K562 (cell line): Measurements from ENCODE around the gene PRPSAP1. TPM values are rescaled to one million over a fixed set of nuclear protein-coding genes. Genes with fewer than 3 reads are reported as not detected.

ENCODE experiments used
- BCL6 ChIP-seq: fragments of 250-450 bp; sonication (Bioruptor Pico); IDR thresholded peaks from 2 replicates; pipeline ENCODE4 v1.4.0; 2020
- CBFA2T3 ChIP-seq: fragments of 450-650 bp; IDR thresholded peaks from 2 replicates; pipeline ENCODE4 v1.6.1; 2017
- CBFB ChIP-seq: sonication (generic); formaldehyde crosslinking; IDR thresholded peaks from 2 replicates; pipeline ENCODE4 v1.4.0; 2020; ENCODE audit warnings: mild to moderate bottlenecking, missing genetic modification reagents
- CBX1 ChIP-seq: sonication (generic); IDR thresholded peaks from 2 replicates; pipeline ENCODE4 v1.6.1; 2016; ENCODE audit warnings: antibody characterized with exemption, low read depth, mild to moderate bottlenecking
- CBX5 ChIP-seq: IDR thresholded peaks from 2 replicates; pipeline ENCODE4 v1.6.1; 2014; ENCODE audit warnings: low read depth, borderline replicate concordance
- COPS2 ChIP-seq: fragments of 450-650 bp; conservative IDR thresholded peaks from 2 replicates; pipeline ENCODE4 v1.6.1; 2016; ENCODE audit warnings: mild to moderate bottlenecking, moderate library complexity
- HNRNPK ChIP-seq: fragments of 200-400 bp; formaldehyde crosslinking; IDR thresholded peaks from one replicate; pipeline ENCODE4 v1.6.1; 2018; ENCODE audit warnings: mild to moderate bottlenecking, low read depth, low read length; ENCODE audit not compliant: poor library complexity, severe bottlenecking
- HNRNPL ChIP-seq: fragments of 200-400 bp; formaldehyde crosslinking; IDR thresholded peaks from 2 replicates; pipeline ENCODE4 v1.6.1; 2017; ENCODE audit warnings: low read depth, mild to moderate bottlenecking, low read length
- MYBL2 ChIP-seq, 2 experiments: fragments of 450-650 bp in 1 of 2; sonication (generic) in 1 of 2; formaldehyde crosslinking in 1 of 2; IDR thresholded peaks; 2 replicates each; pipeline versions ENCODE4 v1.6.1 to v1.8.1; 2017 to 2022; ENCODE audit warnings: borderline replicate concordance in 1 of 2, inconsistent platforms in 1 of 2, low read depth in 1 of 2, mild to moderate bottlenecking in 1 of 2, missing genetic modification reagents in 1 of 2, moderate library complexity in 1 of 2
- RHOXF2B ChIP-seq: fragments of 250-450 bp; sonication (Bioruptor Pico); conservative IDR thresholded peaks from 2 replicates; pipeline ENCODE4 v1.5.1; 2021
- SNIP1 ChIP-seq: fragments of 450-650 bp; IDR thresholded peaks from 2 replicates; pipeline ENCODE4 v1.7.1; 2017; ENCODE audit warnings: low read depth, mild to moderate bottlenecking
- TRIM24 ChIP-seq, 2 experiments: fragments of 450-650 bp; IDR thresholded peaks; 2 replicates each; pipeline ENCODE4 v1.6.1; 2016
- ZBTB7A ChIP-seq: IDR thresholded peaks from 2 replicates; pipeline ENCODE4 v1.6.1; 2011; ENCODE audit warnings: low read depth, mild to moderate bottlenecking, low read length, moderate library complexity, borderline replicate concordance; ENCODE audit not compliant: control insufficient read depth
- ZNF197 ChIP-seq: fragments of 200-800 bp; sonication (Bioruptor generic); IDR thresholded peaks from 2 replicates; pipeline ENCODE4 v1.6.1; 2016; ENCODE audit warnings: low read depth, missing genetic modification characterization, missing compliant biosample characterization
- ZNF384 ChIP-seq: IDR thresholded peaks from 2 replicates; pipeline ENCODE4 v1.6.1; 2012; ENCODE audit warnings: low read depth, low read length, improper control_type of control experiment
- ZNF696 ChIP-seq: fragments of 250-450 bp; sonication (Bioruptor Pico); conservative IDR thresholded peaks from 2 replicates; pipeline ENCODE4 v1.4.0; 2020; ENCODE audit warnings: mild to moderate bottlenecking, moderate library complexity
- polyA plus RNA-seq, 8 experiments: library from polyadenylated mRNA; depleted of rRNA in 4 of 8; stranded (reverse) in 5 of 8; unstranded in 3 of 8; fragments of >200 nt; fragmentation: Nextera tagmentation in 2 of 8; fragmentation: Illumina TruSeq in 1 of 8; extraction: Ambion mirVana in 2 of 8; extraction: Trizol in 1 of 8; gene quantifications; 2 replicates each; pipeline versions ENCODE4 v1.2.1 to v1.2.3, GENCODE V29; 2011 to 2014; ENCODE audit warnings: inconsistent platforms in 1 of 8, missing spikeins in 1 of 8
- total RNA-seq, 7 experiments: library from RNA; depleted of rRNA in 6 of 7; stranded (reverse); fragments of >200 nt in 6 of 7; fragmentation: Illumina TruSeq in 2 of 7; extraction: Trizol in 2 of 7; gene quantifications; 2 replicates each; pipeline versions ENCODE4 v1.2.1 to v1.2.3, GENCODE V29; 2011 to 2021; ENCODE audit warnings: low replicate concordance in 1 of 7
- TF ChIP-seq, protein P1 (sequence below): conservative IDR thresholded peaks from 2 replicates; pipeline ENCODE4 v1.6.1; 2011; ENCODE audit warnings: low read depth, mild to moderate bottlenecking, low read length; ENCODE audit not compliant: control insufficient read depth
- TF ChIP-seq, protein P2 (sequence below): sonication (generic); formaldehyde crosslinking; IDR thresholded peaks from 2 replicates; pipeline ENCODE4 v1.8.1; 2023; ENCODE audit warnings: mild to moderate bottlenecking, missing genetic modification reagents
- TF ChIP-seq, protein P3 (sequence below), 2 experiments: fragments of 450-650 bp in 1 of 2; sonication (generic) in 1 of 2; formaldehyde crosslinking; conservative IDR thresholded peaks; 2 replicates each; pipeline versions ENCODE4 v1.4.0 to v1.8.1; 2020 to 2022; ENCODE audit warnings: mild to moderate bottlenecking in 1 of 2, missing genetic modification reagents in 1 of 2
- TF ChIP-seq, protein P4 (sequence below): sonication (generic); formaldehyde crosslinking; IDR thresholded peaks from 2 replicates; pipeline ENCODE4 v1.8.1; 2022; ENCODE audit warnings: missing genetic modification reagents
- TF ChIP-seq, protein P5 (sequence below): fragments of 450-650 bp; IDR thresholded peaks from 2 replicates; pipeline ENCODE4 v1.6.1; 2017; ENCODE audit warnings: mild to moderate bottlenecking, moderate library complexity

Gene PRPSAP1
- total and polyA plus RNA-seq, 9 of the 15 experiments (the other 6 are each of a cell fraction or from before 2014, with no cell fraction given) = 21.9 to 77.1 (median 40.8) TPM

DNA sequence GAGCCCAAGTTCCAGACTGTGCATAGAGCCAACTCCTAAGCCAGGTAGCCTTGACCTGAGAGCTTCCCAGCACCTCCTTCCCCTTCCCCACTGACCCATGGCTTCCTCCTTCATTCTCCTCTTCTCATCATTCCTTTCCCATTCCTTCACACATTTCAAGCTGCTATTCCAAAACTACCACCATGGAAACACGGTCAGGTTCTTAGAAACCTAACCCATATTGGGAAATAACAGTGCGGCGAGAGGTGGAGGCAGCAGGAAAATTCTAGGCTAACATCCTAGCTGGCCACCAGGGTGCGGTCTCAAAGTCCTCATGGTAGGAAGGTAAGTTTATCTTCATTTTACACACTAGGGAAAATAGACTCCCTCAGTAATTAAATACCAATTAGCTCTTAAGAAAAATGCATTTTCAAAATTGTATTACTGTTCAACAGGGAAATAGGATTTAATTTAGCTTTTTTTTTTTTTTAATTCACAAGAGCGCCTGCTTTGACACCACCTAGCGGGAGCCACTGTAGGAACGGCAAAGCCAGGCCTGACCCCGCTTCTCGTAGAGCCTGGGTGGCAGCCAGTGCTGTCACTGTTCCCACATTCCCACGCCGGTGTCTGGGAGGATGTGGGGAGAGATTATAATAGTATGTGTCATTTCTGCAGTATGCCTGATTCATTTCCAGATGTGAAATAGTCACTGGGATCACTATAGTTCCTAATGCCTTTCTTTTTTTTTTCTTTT lies 16.7 kb upstream of the PRPSAP1 start (continued):
- TF ChIP-seq HNRNPK = no peak
- TF ChIP-seq, protein P1, sequence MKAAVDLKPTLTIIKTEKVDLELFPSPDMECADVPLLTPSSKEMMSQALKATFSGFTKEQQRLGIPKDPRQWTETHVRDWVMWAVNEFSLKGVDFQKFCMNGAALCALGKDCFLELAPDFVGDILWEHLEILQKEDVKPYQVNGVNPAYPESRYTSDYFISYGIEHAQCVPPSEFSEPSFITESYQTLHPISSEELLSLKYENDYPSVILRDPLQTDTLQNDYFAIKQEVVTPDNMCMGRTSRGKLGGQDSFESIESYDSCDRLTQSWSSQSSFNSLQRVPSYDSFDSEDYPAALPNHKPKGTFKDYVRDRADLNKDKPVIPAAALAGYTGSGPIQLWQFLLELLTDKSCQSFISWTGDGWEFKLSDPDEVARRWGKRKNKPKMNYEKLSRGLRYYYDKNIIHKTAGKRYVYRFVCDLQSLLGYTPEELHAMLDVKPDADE = no peak
- TF ChIP-seq CBX5 = no peak
- TF ChIP-seq RHOXF2B = no peak
- no peak for TF ChIP-seq SNIP1
- TF ChIP-seq ZNF384 = peak; percentile 58; the same call in 1 of the 2 replicates
- TF ChIP-seq ZNF696 = no peak
- TF ChIP-seq MYBL2 (IDR thresholded peaks at IDR 0.05; ENCODE audit: low read depth) = no peak
- no peak for TF ChIP-seq MYBL2 (CRISPR knock-in tag; IDR thresholded peaks at IDR 0.05; ENCODE audit: borderline replicate concordance)
- TF ChIP-seq, protein P2, sequence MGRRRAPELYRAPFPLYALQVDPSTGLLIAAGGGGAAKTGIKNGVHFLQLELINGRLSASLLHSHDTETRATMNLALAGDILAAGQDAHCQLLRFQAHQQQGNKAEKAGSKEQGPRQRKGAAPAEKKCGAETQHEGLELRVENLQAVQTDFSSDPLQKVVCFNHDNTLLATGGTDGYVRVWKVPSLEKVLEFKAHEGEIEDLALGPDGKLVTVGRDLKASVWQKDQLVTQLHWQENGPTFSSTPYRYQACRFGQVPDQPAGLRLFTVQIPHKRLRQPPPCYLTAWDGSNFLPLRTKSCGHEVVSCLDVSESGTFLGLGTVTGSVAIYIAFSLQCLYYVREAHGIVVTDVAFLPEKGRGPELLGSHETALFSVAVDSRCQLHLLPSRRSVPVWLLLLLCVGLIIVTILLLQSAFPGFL (CRISPR knock-in tag) = no peak
- TF ChIP-seq BCL6 (CRISPR knock-in tag) = no peak
- TF ChIP-seq, protein P3, sequence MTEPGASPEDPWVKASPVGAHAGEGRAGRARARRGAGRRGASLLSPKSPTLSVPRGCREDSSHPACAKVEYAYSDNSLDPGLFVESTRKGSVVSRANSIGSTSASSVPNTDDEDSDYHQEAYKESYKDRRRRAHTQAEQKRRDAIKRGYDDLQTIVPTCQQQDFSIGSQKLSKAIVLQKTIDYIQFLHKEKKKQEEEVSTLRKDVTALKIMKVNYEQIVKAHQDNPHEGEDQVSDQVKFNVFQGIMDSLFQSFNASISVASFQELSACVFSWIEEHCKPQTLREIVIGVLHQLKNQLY (CRISPR knock-in tag; conservative IDR thresholded peaks at IDR 0.05) = no peak
- TF ChIP-seq CBFA2T3 = no peak
- no peak for TF ChIP-seq COPS2
- TF ChIP-seq CBX1 = no peak
- TF ChIP-seq, protein P4, sequence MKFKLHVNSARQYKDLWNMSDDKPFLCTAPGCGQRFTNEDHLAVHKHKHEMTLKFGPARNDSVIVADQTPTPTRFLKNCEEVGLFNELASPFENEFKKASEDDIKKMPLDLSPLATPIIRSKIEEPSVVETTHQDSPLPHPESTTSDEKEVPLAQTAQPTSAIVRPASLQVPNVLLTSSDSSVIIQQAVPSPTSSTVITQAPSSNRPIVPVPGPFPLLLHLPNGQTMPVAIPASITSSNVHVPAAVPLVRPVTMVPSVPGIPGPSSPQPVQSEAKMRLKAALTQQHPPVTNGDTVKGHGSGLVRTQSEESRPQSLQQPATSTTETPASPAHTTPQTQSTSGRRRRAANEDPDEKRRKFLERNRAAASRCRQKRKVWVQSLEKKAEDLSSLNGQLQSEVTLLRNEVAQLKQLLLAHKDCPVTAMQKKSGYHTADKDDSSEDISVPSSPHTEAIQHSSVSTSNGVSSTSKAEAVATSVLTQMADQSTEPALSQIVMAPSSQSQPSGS (CRISPR knock-in tag) = no peak
- TF ChIP-seq HNRNPL = no peak
- TF ChIP-seq TRIM24 (IDR thresholded peaks at IDR 0.05) = no peak
- no peak for TF ChIP-seq CBFB (CRISPR knock-in tag)
- TF ChIP-seq, protein P5, sequence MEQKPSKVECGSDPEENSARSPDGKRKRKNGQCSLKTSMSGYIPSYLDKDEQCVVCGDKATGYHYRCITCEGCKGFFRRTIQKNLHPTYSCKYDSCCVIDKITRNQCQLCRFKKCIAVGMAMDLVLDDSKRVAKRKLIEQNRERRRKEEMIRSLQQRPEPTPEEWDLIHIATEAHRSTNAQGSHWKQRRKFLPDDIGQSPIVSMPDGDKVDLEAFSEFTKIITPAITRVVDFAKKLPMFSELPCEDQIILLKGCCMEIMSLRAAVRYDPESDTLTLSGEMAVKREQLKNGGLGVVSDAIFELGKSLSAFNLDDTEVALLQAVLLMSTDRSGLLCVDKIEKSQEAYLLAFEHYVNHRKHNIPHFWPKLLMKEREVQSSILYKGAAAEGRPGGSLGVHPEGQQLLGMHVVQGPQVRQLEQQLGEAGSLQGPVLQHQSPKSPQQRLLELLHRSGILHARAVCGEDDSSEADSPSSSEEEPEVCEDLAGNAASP = no peak
- TF ChIP-seq ZBTB7A = no peak
- no peak for TF ChIP-seq ZNF197 (CRISPR knock-in tag)
